Activated T-cell treated with anti-CD3 and anti-CD28 coated beads, Interleukin-2, amount 50 U/mL, for 48 hours (primary cell): ENCODE results near the gene TLK1.
"Not testable (repeated sequence)": the region's sequence is repeated elsewhere in the genome, so short reads cannot be mapped to it uniquely, and the experiment has no call there.

ENCODE experiments used
- DNase-seq, 2 experiments: peaks; one replicate each; pipeline ENCODE4 v3.0.0-alpha.2; 2020

TLK1 gene

DNA sequence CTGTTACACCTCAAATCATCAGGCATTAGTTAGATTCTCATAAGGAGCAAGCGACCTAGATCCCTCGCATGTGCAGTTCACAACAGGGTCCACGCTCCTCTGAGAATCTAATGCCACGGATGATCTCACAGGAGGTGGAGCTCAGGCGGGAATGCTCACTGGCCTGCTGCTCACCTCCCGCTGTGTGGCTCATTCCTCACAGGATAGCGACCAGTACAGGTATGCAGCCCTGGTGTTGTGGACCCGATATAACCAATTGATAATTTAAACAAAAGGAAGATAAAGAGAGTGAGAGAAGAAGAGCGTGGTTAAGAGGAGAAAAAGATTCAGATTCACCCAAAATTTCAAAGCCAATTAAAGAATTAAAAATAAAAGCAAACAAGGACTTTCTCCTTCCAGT lies 20.8 kb downstream of the TLK1 start:
- DNase-seq: no peak

DNA sequence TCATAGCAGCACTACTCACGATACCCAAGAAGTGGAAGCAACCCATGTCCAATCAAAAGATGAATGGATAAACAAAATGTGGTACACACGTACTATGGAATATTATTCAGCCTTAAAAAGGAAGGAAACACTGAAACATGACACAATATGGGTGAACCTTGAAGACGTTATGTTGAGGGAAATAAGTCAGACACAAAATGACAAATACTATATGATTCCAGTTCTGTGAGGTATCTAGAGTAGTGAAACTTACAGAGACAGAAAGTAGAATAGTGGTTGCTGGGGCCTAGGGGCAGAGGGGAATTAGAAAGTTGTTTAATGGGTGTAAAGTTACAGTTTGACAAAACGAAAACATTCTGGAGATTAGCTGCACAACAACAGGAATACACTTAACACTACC lies 24.7 kb downstream of the TLK1 start:
- no peak for DNase-seq

DNA sequence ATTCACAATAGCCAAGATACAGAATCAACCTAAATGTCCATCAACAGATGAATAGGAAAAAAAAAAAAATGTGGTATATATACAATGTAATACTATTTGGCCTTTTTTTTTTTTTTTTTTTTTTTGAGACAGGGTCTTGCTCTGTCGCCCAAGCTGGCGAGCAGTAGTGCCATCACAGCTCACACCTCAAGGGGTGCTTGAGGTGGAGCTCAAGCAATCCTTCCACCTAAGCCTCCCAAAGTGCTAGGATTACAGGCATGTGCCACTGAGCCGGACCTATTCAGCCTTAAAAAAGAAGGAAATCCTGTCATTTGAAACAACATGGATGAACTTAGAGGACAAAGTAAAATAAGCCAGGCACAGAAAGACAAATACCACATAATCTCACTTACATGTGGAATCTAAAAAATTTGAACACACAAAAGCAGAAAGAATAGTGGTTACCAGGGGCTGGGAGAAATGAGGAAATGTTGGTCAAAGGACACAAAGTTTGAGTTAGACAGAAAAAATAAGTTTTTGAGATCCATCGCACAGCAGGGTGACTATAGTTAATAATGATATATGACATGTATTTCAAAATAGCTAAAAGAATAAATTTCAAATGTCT lies 26.0 kb downstream of the TLK1 start:
- DNase-seq: no peak

DNA sequence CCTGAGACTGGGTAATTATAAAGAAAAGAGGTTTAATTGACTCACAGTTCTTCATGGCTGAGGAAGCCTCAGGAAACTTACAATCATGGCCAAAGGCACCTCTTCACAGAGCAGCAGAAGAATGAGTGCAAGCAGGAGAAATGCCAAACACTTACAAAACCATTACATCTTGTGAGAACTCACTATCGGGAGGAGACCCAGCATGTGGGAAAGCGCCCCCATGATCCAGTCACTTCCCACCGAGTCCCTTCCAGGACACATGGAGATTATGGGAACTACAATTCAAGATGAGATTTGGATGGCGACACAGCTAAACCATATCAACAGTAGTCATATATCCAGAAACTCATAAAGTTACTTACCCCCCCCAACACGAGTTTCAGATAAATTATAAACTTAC lies 28.6 kb downstream of the TLK1 start:
- no peak for DNase-seq

DNA sequence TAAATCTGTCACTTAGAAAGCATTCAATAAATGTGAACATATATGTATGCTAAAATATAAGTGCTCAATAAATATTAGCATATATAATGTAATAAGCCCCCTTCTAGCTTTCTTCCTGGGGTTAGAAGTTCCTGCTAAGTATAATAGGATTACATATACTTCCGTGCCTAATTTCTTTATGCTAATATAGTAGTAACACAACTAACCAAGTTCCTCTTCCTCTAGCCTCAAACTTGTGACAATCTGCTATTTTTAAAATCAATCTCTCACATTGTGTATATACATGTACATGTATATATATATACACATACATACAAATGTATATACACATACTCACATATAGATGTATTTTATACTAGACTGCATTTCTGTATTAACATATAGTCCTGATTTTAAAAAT lies 32.2 kb downstream of the TLK1 start:
- DNase-seq: no peak

DNA sequence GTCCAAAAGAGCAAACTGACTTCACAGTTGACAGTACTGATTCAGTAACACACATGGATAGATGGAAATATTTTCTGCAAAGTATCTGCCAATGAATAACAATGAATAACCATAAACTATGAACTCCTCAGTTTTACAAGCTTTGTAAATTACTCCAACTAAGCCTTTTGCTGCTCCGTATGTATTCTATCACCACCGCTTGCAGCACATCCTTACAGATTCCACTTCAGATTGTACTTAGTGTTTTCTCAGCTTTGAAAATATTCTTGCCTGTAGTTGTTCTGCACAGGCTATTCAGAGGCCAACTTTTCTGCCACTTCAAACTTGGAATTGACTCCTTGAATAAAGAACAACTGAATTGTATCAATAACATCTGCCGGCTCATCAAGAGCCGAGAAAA lies 36.2 kb downstream of the TLK1 start:
- no peak for DNase-seq

DNA sequence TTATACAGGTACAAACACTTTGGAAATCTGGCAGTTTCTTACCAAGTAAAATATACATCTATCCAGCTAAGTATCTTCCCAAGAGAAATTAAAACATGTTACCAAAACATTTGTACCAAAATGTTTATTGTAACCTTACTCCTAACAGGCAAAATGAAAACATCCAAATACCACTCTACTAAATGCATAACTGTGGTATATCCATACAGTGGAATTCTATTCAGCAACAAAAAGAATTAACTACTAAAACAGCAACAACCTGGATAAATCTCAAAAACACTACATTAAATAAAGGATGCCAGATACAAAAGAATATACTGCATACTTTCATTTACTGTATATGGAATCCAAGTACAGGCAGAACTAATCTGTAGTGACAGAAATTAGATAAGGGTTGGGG lies 51.1 kb downstream of the TLK1 start:
- DNase-seq: no peak

DNA sequence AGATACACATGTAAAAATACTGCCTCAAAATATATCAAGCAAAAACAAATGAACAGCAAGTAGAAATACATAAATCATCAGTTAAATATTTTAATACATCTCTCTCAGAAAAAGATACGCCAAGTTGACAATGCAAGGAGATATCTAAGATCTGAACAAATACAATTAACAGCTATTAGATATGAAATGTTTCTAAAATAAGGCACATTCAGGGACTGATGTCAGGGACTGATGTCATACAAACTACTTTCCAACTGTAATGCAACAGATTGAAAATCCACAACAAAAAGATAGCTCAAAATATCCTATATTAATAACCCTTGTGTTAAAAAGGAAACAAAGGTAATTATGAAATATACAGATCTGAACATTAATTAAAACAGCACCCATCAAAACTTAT lies 51.7 kb downstream of the TLK1 start:
- DNase-seq: no peak

DNA sequence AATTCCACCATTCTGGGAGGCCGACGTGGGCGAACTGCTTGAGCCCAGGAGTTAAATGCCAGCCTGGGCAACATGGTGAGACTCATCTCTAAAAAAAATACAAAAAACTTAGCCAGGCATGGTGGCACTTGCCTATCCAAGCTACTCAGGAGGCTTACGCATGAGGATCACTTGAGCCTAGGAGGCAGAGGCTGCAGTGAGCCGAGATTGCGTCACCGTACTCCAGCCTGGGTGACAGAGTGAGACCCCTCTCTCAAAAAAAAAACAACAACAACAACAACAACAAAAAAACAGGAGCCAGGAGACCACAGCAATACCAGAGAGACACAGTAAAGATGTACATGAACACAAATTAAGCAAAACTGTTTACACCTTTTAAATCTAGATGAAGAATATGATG lies 52.9 kb downstream of the TLK1 start:
- DNase-seq: no peak

DNA sequence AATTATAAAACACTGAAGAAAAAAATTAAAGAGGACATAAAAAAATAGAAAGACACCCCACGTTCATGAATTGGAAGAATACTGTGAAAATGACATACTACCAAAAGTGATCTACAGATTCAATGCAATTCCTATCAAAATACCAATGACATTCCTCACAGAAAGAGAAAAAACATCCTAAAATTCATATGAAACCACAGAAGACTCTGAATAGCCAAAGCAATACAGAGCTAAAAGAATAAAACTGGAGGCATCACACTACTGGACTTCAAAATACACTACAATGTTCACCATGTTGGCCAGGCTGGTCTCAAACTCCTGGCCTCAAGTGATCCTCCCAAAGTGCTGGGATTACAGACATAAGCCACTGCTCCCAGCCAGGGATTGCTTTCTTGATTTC lies 56.3 kb downstream of the TLK1 start:
- DNase-seq: no peak

DNA sequence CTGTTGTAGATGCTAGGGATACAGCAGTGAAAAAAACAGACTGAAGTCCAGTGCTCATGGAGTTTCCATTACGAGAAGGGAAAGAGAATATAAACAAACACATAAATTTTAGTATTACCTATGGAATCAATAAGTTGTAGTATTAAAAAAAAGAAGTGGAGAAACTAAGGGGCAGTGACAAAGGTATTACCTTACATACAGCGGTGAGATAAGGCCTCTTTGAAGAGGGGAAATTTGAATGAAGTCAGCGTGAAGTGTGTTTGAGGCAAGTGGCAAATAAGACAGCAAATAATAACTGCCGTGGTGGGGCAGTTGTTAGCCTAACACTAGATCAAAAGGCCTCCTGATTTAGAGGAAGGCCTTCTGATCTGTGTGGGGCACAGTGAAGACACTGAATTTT lies 57.9 kb downstream of the TLK1 start:
- no peak for DNase-seq

DNA sequence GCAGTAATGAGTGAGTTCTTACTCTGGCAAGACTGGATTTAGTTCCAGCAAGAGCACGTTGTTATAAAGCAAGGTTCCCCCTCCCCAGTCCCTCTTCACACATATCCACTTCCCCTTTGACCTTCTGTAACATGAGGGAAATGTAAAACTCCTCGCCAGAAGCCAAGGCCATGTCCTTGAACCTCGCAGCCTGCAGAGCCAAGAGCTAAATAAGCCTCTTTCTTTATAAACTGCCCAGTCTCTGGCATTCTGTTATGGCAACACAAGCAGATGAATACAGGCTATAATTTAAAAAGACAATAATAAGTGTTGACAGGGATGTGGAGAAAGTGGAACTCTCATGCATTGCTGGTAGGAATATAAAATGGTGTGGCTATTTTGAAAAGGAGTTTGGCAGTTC lies 60.3 kb downstream of the TLK1 start:
- DNase-seq: no peak

DNA sequence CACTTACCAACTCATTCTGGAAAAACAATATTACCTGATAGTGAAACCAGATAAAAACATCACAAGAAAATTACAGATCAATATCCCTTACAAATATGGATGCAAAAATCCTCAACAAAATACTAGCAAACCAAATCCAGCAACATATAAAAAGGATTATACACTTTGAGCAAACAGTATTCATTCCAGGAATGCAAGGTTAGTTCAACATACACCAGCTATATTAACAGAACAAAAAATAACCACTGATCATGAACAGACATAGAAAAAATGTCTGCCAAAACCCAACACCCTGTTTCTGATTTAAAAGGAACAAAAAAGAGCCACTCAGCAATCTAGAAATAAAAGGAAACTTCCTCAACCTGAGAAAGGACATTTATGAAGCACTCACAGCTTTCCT lies 62.1 kb downstream of the TLK1 start:
- DNase-seq: no peak

DNA sequence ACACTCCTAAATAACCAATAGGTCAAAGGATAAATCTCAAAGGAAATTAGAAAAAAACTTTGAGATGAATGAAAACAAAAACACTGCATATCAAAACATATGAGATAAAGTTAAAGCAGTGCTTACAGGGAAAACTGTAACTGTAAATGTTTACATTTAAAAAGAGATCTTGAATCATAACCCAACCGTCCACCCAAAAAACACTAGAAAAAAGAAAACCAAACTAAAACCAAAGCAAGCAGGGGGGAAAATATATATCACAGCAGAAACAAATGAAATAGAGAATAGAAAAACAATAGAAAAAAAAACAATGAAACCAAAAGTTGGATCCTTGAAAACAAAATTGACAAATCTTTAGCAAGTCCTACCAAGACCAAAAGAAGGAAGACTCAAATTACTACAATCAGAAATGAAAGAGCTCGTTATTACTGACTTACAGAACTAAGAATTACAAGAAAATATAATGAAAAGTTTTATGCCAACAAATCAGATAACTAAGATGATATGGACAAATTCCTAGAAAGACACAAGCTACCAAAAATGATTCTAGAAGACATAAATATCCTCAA lies 65.6 kb downstream of the TLK1 start:
- DNase-seq: no peak

DNA sequence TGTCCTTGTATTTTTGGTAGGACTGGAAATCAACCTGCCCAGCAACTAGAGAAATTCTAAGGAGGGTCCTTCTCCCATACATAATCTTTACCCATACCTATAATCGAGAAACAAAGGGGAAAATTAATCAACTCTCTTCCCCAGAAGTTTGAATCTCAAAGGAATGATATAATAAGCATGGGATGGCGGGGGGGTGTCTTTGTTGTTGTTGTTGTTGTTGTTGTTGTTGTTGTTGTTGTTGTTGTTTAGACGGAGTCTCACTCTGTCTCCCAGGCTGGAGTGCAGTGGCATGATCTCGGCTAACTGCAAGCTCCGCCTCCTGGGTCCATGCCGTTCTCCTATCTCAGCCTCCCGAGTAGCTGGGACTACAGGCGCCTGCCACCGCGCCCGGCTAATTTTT lies 69.2 kb downstream of the TLK1 start:
- DNase-seq: not testable (repeated sequence)

DNA sequence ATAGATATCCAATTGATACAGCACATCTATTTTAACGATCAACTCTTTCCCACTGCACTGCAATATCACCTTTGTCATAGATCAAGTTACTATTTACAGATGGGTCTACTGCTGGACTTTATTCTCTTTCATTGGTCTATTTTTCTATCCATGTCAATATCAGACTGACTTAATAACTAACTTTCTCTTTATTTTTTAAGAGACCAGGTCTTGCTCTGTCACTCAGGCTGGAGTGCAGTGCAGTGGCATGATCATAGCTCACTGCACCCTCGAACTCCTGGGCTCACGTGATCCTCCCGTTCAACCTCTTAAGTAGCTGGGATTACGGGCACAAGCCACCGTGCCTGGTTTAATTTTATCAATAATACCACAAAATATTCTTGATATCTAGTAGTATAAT lies 71.2 kb downstream of the TLK1 start:
- no peak for DNase-seq

DNA sequence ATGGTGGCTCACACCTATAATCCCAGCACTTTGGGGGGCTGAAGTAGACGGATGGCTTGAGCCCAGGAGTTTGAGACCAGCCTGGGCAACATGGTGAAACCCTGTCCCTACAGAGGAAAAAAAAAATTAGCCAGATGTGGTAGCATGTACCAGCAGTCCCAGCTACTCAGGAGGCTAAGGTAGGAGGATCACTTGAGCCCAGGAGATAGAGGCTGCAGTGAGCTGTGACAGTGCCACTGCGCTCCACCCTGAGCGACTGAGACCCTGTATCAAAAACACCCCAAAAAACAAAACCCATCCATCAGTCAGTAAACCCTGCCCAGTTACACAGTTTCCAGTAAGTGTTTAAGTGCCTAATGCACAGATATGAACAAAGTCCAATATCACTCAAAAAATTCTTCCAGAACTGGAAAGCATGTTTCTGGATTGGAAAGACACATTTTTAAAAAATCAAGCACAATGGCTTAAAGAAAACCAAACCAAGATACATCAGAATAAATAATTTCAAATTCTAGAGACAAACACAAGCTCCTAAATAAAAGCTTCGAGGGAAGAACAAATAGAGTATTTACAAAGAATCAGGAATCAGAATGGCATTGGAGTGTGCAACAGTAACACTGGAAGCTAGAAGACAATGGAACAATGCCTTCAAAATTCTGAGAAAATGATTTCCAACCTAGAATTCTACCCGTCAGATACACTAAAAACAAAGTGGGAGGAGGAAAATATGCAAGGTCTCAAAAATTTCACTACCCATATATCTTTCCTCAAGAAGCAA lies 72.4 kb downstream of the TLK1 start:
- DNase-seq: no peak

DNA sequence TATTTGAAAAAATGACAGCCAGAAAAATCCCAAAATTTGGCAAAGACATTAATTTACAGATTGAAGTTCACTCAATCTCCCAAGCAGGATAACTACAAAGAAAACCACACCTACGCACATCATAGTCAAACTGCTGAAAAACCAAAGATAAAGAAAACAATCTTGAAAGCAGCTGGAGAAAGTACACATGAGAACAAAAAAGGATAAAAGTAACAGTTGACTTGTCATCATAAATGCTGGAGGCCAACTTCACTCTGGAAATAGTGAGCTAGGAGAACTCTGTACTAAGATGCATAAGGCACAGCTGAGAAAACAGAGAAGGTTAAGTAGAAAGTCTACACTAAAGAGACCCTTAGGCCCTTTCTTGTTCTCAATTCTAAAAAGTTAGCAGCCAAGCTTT lies 73.1 kb downstream of the TLK1 start:
- no peak for DNase-seq

DNA sequence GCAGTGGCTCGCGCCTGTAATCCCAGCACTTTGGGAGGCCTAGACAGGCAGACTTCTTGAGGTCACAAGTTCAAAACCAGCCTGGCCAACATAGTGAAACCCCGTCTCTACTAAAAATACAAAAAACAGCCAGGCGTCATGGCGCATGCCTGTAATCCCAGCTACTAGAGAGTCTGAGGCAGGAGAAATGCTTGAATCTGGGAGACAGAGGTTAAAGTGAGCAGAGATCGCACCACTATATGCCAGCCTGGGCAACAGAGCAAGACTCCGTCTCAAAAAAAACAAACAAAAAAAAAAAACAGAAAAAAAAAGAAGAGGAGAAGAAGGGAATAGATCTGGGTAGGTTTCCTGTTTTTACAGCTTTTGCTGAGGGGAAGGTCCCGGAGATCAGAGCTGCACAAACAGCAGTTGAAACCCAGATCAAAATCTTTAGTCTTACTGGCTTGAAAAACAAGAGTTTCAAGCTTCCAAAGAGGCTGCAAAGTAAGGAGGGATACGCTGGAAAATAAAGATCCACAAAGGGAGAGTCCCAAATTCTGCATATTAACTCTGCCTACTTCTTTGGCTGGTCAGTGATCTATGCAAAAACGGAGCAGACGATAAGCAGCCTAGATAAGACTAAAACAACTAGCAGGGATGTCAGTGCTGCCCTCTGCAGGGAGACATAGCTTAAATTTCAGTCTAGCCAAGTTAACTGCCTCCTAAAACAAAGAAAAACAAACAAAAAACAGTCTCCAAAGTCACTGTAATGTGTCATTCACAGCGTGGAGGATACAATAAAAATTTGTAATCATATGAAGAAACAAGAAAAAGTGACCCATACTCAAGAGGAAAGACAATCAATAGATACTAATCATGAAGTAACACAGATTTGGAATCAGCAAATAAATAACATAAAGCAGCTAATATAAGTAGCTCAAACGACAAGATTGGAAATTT lies 74.1 kb downstream of the TLK1 start:
- peak; percentile 36 to 56 for DNase-seq

DNA sequence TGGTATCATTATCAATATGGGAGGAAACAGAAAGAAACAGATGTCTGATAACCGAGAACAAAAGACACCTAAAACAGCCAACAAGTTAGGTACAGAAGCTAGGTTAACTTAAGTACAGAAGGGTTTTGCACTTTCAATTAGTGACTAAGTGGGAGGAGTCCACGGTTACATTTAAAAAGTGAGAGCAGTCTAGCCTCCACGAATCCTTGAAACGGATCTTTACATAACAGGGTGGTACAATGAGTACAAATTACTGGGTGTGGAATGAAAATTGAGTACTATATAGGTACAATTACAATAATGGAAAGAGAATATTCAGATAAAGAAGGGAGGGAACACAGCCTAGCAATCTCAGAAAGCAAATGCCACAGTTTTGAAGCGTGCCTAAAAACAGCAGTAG lies 76.6 kb downstream of the TLK1 start:
- no peak for DNase-seq

DNA sequence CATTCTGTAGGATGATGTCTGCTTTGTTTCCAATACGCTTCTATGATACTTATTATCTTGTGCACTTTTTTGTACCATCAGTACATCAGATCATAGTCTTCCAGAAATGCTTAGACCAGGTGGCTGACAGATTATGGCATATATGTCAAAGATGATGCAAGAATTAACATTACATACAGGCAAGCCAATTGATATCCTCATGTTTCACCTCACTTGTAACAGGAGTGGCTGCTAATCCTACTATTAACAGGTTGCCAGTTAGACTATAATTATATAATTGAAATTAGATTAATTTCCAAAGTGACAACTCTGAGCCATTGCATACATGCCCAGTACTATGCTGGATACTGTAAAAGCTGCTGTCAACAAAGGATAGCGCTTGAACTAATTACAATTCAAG lies 77.2 kb downstream of the TLK1 start:
- no peak for DNase-seq

DNA sequence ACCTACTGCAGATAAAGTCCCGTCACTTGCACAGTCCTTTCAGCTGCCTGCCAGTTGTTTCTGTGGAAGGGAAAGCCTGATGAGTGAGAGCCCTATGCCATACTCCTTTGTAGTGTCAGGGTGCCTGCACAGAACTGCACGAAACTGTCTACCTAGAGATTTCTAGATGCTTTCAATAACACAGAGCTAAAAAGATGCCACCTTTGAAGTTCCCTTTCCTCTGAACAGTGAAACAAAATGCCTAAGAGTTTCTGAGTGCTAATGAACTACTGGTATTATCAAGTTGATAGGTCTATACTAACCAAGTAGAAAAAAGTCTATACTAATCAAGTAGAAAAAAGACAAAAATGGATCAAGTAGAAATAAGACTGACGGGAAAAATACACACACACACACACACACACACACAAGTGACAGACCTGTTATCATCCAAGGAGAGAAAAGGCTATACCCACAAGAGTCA lies 79.0 kb downstream of the TLK1 start:
- DNase-seq: no peak

DNA sequence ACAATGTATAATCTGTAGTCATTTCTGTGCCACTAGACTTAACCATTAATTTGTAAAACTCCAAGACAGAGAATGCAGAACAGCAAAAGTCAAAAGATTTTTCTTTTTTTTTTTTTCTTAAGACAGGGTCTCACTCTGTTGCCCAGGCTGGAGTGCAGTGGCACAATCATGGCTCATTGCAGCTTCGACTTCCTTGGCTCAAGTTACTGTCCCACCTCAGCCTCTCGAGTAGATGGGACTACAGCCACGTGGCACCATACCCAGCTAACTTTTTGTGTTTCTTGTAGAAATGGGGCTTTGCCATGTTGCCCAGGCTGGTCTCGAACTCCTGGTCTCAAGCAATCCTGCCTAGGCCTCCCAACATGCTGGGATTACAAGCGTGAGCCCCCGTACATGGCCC lies 80.1 kb downstream of the TLK1 start:
- no peak for DNase-seq
